GM19467 (cell line): Measurements from ENCODE around the gene KIRREL2.

Source experiments
- ATAC-seq: cut with Tn5 transposase; IDR thresholded peaks from one replicate; pipeline ENCODE4 v1.9.1; 2021; ENCODE audit warnings: mild to moderate bottlenecking, moderate library complexity; ENCODE audit not compliant: unreplicated experiment

KIRREL2 gene

GRCh38 chr19:35913589-35913988 is 56.9 kb downstream of the KIRREL2 start:
- ATAC-seq = no peak

GRCh38 chr19:35915443-35915842 is 58.7 kb downstream of the KIRREL2 start:
- ATAC-seq = no peak
